WTC11 (cell line): ENCODE data around the gene EPHB3. TPM values are rescaled to one million over a fixed set of nuclear protein-coding genes. Genes with fewer than 3 reads are reported as not detected.

Experiments
- ATAC-seq: fragments of 200-7000 bp; cut with Tn5 transposase; 2 replicates; pipeline ENCODE4 v1.10.0; 2021; ENCODE audit warnings: mild to moderate bottlenecking, moderate library complexity
- CTCF ChIA-PET: fragments of 300-600 bp; sonication (Branson Sonifier 250); formaldehyde crosslinking; loops from one replicate; lab custom pipeline; 2021; ENCODE audit warnings: antibody characterized with exemption; lab: Charles Lee
- POLR2A ChIA-PET: fragments of 350-600 bp; sonication (Branson Sonifier 250); formaldehyde crosslinking; loops from one replicate; lab custom pipeline; 2021; ENCODE audit warnings: antibody characterized with exemption; lab: Charles Lee
- DNase-seq: peaks from one replicate; pipeline ENCODE4 v3.0.0; 2021; ENCODE audit warnings: low spot score
- H3K27ac Mint-ChIP-seq: 2 replicates; pipeline ENCODE4 v1.8.0; 2021; ENCODE audit warnings: mixed read lengths
- H3K27me3 Mint-ChIP-seq: 2 replicates; pipeline ENCODE4 v1.8.0; 2021; ENCODE audit warnings: low read depth, mild to moderate bottlenecking, moderate library complexity, mixed read lengths
- H3K36me3 Mint-ChIP-seq: 2 replicates; pipeline ENCODE4 v1.8.0; 2021; ENCODE audit warnings: mixed read lengths
- H3K4me1 Mint-ChIP-seq: 2 replicates; pipeline ENCODE4 v1.8.0; 2022; ENCODE audit warnings: mixed read lengths
- H3K4me3 Mint-ChIP-seq: 2 replicates; pipeline ENCODE4 v1.8.0; 2021; ENCODE audit warnings: mild to moderate bottlenecking, moderate library complexity, mixed read lengths
- H3K9me3 Mint-ChIP-seq: 2 replicates; pipeline ENCODE4 v1.8.0; 2021; ENCODE audit warnings: mixed read lengths
- ARID4B ChIP-seq: sonication (generic); formaldehyde crosslinking; IDR thresholded peaks from 2 replicates; pipeline ENCODE4 v1.8.0; 2023; ENCODE audit warnings: missing genetic modification reagents, mild to moderate bottlenecking, borderline replicate concordance
- ERG ChIP-seq: fragments of 250-450 bp; sonication (Bioruptor Pico); IDR thresholded peaks from 2 replicates; pipeline ENCODE4 v1.8.0; 2021; ENCODE audit warnings: mild to moderate bottlenecking
- GRHL2 ChIP-seq: fragments of 250-450 bp; sonication (Bioruptor Pico); IDR thresholded peaks from 2 replicates; pipeline ENCODE4 v1.8.0; 2022; ENCODE audit warnings: mild to moderate bottlenecking, moderate library complexity; ENCODE audit not compliant: insufficient replicate concordance, severe bottlenecking
- MLX ChIP-seq: sonication (generic); formaldehyde crosslinking; IDR thresholded peaks from 2 replicates; pipeline ENCODE4 v1.8.1; 2023; ENCODE audit warnings: mild to moderate bottlenecking, missing genetic modification reagents, moderate library complexity
- RORB ChIP-seq: fragments of 250-450 bp; sonication (Bioruptor Pico); IDR thresholded peaks from 2 replicates; pipeline ENCODE4 v1.9.0; 2021; ENCODE audit warnings: mild to moderate bottlenecking
- SMAD3 ChIP-seq: sonication (generic); formaldehyde crosslinking; IDR thresholded peaks from 2 replicates; pipeline ENCODE4 v1.8.0; 2022; ENCODE audit warnings: missing genetic modification reagents, mild to moderate bottlenecking, borderline replicate concordance
- SOX15 ChIP-seq: fragments of 250-450 bp; sonication (Bioruptor Pico); IDR thresholded peaks from 2 replicates; pipeline ENCODE4 v1.9.0; 2021; ENCODE audit warnings: mild to moderate bottlenecking
- SP1 ChIP-seq: sonication (generic); formaldehyde crosslinking; conservative IDR thresholded peaks from 2 replicates; pipeline ENCODE4 v1.8.1; 2022; ENCODE audit warnings: missing genetic modification reagents
- STAT6 ChIP-seq: sonication (generic); formaldehyde crosslinking; conservative IDR thresholded peaks from 2 replicates; pipeline ENCODE4 v1.8.1; 2023; ENCODE audit warnings: mild to moderate bottlenecking, low read depth, missing genetic modification reagents, moderate library complexity
- TEAD4 ChIP-seq: sonication (generic); formaldehyde crosslinking; IDR thresholded peaks from 2 replicates; pipeline ENCODE4 v1.8.0; 2022; ENCODE audit warnings: mild to moderate bottlenecking, missing genetic modification reagents
- ZBTB21 ChIP-seq: sonication (generic); formaldehyde crosslinking; IDR thresholded peaks from 2 replicates; pipeline ENCODE4 v1.8.1; 2023; ENCODE audit warnings: mild to moderate bottlenecking, missing genetic modification reagents, borderline replicate concordance
- ZNF121 ChIP-seq: sonication (generic); formaldehyde crosslinking; IDR thresholded peaks from 2 replicates; pipeline ENCODE4 v1.8.0; 2023; ENCODE audit warnings: missing genetic modification reagents
- ZNF263 ChIP-seq: sonication (generic); formaldehyde crosslinking; IDR thresholded peaks from 2 replicates; pipeline ENCODE4 v1.8.1; 2022; ENCODE audit warnings: low read depth, mild to moderate bottlenecking, moderate library complexity, missing genetic modification reagents
- ZNF396 ChIP-seq: fragments of 250-450 bp; sonication (Bioruptor Pico); IDR thresholded peaks from 2 replicates; pipeline ENCODE4 v1.8.0; 2021; ENCODE audit warnings: mild to moderate bottlenecking, moderate library complexity, borderline replicate concordance
- ZNF425 ChIP-seq: fragments of 250-450 bp; sonication (Bioruptor Pico); conservative IDR thresholded peaks from 2 replicates; pipeline ENCODE4 v1.9.0; 2021; ENCODE audit warnings: mild to moderate bottlenecking
- ZNF512 ChIP-seq: sonication (generic); formaldehyde crosslinking; IDR thresholded peaks from 2 replicates; pipeline ENCODE4 v1.8.1; 2022; ENCODE audit warnings: missing genetic modification reagents, borderline replicate concordance
- total RNA-seq: library from RNA; stranded (reverse); gene quantifications from 3 replicates; pipeline ENCODE4 v1.2.3, GENCODE V29; 2021

EPHB3 gene
- total RNA-seq, 1 experiment from 2014 or later, result 11.4 TPM

- TF ChIP-seq ARID4B (CRISPR knock-in tag) (no peak), ZNF396 (CRISPR knock-in tag) (no peak), ZNF512 (CRISPR knock-in tag) (no peak)
- TF ChIP-seq, all 79 proteins: peak for 0
Measured at GRCh38 chr3:184514171-184514490, 47.5 kb upstream of the EPHB3 start (continued).

GRCh38 chr3:184523825-184524615, 37.6 kb upstream of the EPHB3 start:
- ATAC-seq, result peak; percentile 15
- CTCF ChIA-PET, result interaction anchor here (0.8 to 2.8 kb wide), 4 partner anchors 10 to 152 kb away, joined by 3 to 28 read pairs (median 6); partner anchors contain the start of gene EPHB3
- no peaks in the 10 kb centered on the region for H3K36me3 Mint-ChIP-seq
- peaks cover 37% of the 10 kb centered on the region for H3K4me1 Mint-ChIP-seq
- TF ChIP-seq ZNF425 (no peak), ZNF263 (CRISPR knock-in tag) (no peak), SOX15 (CRISPR knock-in tag) (no peak), ZBTB21 (CRISPR knock-in tag) (no peak), TEAD4 (CRISPR knock-in tag) (no peak), RORB (CRISPR knock-in tag) (no peak), GRHL2 (CRISPR knock-in tag) (no peak), ERG (no peak)
- no peaks in the 10 kb centered on the region for H3K9me3 Mint-ChIP-seq
- peak overlapping the region; percentile 52 for H3K4me3 Mint-ChIP-seq
- POLR2A ChIA-PET, result no interaction called here
- no peaks in the 10 kb centered on the region for H3K27me3 Mint-ChIP-seq
- peak overlapping the region; percentile 96 for H3K27ac Mint-ChIP-seq
- no peak for DNase-seq

- peak overlapping the region; percentile 78 for H3K4me3 Mint-ChIP-seq
- ATAC-seq (peak; percentile 11), DNase-seq (no peak)
- peaks cover 34% of the 10 kb centered on the region for H3K4me1 Mint-ChIP-seq
- POLR2A ChIA-PET, result interaction anchor here (1.1 to 2.2 kb wide), 2 partner anchors 11 to 16 kb away, joined by 3 to 15 read pairs; no protein-coding TSS in a partner anchor
- H3K27ac Mint-ChIP-seq, result peak overlapping the region; percentile 93
- no peaks in the 10 kb centered on the region for H3K27me3 Mint-ChIP-seq
- no peaks in the 10 kb centered on the region for H3K36me3 Mint-ChIP-seq
- no peaks in the 10 kb centered on the region for H3K9me3 Mint-ChIP-seq
- CTCF ChIA-PET, result interaction anchor here (0.6 to 3.1 kb wide), 15 partner anchors 12 to 808 kb away, joined by 3 to 55 read pairs (median 6); partner anchors contain the start of gene EPHB3
- TF ChIP-seq SMAD3 (CRISPR knock-in tag) (no peak), MLX (CRISPR knock-in tag) (no peak), ZNF121 (CRISPR knock-in tag) (no peak), SP1 (no peak), STAT6 (CRISPR knock-in tag) (no peak)
Measured at GRCh38 chr3:184524981-184525336, 36.6 kb upstream of the EPHB3 start.
